ENCODE data around the gene TMEM86B.
"Not testable (repeated sequence)": the region's sequence is repeated elsewhere in the genome, so short reads cannot be mapped to it uniquely, and the experiment has no call there.

TMEM86B gene

GRCh38 chr19:55220525-55220924 is 8.0 kb downstream of the TMEM86B start:
- no peak for DNase-seq (ENCODE audit: low read depth)

- DNase-seq (ENCODE audit: low read depth): peak; percentile 57
These were observed 11.9 kb downstream of the TMEM86B start for GRCh38 chr19:55216461-55217198.

- DNase-seq (ENCODE audit: low read depth): no peak
These were observed 15.0 kb downstream of the TMEM86B start for GRCh38 chr19:55213547-55213946.

GRCh38 chr19:55212447-55212846 is 16.1 kb downstream of the TMEM86B start:
- peak; percentile 15 for DNase-seq (ENCODE audit: low read depth)

GRCh38 chr19:55209693-55210472 is 18.7 kb downstream of the TMEM86B start:
- no peak for DNase-seq (ENCODE audit: low read depth)

GRCh38 chr19:55208880-55209692 is 19.5 kb downstream of the TMEM86B start, which contains the start of gene PTPRH:
Gene PTPRH, minus strand, starts transcription at chr19:55209501. Its CDS starts 68 bp downstream, at chr19:55209433.
- DNase-seq (ENCODE audit: low read depth): no peak

DNA sequence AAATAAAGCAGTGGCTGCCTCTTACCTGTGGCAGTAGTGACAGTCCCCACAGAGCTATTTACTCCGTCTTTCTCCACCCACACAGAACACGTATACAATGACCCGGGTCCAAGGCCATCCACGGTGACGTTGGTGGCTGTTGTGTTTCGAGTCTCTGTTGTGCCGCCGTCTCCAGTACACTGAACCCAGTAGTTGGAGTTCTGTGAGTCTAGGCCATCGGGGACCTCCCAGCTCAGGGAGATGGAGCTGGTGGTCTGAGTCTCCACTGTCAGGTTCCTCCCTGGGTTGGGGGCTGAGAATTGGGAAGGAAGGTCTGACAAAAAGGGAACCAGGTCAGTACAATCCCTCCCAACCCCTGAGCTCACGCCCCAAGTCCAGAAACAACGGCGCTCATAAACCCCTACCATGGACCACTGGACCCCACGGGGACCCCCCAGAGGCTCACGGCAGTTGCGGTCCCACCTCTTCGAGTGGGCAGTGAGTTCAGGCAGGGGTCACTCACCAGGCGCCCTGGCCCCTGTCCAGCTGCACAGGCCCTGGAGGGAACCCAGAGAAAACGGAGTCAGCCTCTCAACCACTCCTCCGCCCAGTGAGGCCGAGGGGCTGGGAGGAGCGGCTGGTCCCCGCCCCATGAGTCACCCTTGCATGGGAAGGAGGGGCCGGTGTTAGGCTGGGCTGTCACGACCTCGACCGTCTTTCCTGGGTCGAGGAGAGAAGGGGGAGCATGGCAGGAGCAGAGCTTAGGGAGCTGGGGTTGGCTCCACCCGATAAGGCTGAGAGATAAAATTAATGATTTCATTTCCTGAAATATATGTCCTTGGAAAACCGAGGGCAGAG is 21.7 kb downstream of the TMEM86B start:
- DNase-seq (ENCODE audit: low read depth): peak; percentile 32

- not testable (repeated sequence) for DNase-seq (ENCODE audit: low read depth)
These were observed 26.4 kb downstream of the TMEM86B start for GRCh38 chr19:55202199-55202598.

GRCh38 chr19:55199620-55200204 is 28.9 kb downstream of the TMEM86B start:
- no peak for DNase-seq (ENCODE audit: low read depth)

GRCh38 chr19:55198651-55199050 is 29.9 kb downstream of the TMEM86B start:
- no peak for DNase-seq (ENCODE audit: low read depth)

DNA sequence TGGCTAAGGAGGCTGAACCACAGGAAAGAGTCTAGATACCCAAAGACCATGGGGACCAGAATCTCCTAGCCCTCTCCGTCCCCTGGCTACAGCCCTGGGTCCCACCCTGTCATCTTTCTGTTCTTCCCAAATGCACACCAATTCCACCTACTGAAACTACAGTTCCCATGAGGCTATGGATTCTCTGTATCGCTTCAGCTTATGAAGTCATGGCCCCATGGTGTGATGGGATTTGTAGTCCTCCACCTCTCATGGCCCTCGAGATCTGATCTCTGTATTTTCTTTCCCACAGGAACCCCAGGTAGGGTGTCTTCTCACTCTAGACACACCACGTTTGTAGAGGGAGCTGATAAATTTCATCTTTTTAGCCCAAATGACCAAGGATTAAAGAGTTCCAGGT is 31.0 kb downstream of the TMEM86B start:
- no peak for DNase-seq (ENCODE audit: low read depth)

DNA sequence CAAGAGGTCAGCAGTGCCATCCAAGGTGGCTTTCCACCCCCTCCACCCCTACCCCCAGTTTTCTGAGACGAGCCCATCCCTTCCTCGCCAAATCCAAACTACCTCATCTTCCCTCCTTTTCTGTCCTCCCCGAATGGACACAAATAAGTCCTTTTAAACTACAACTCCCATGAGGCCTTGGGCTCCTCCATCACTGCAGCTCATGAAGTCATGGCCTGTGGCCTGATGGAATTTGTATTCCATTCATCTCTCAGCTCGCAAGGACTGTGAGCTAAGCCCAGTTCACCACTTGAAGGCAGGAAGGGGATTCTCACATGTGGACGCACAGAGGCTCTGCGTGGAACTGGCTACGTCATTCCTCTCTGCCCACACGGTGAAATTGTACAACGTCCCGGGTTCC is 31.8 kb downstream of the TMEM86B start:
- DNase-seq (ENCODE audit: low read depth): no peak

- DNase-seq (ENCODE audit: low read depth): no peak
These were observed 35.1 kb downstream of the TMEM86B start for GRCh38 chr19:55193481-55193880.

- DNase-seq (ENCODE audit: low read depth): no peak
These were observed 39.1 kb downstream of the TMEM86B start for GRCh38 chr19:55189403-55189835.

- DNase-seq (ENCODE audit: low read depth): no peak
These were observed 39.9 kb downstream of the TMEM86B start for GRCh38 chr19:55188625-55189024.

GRCh38 chr19:55186080-55186479 is 42.5 kb downstream of the TMEM86B start:
- DNase-seq (ENCODE audit: low read depth): no peak

- no peak for DNase-seq (ENCODE audit: low read depth)
These were observed 46.8 kb downstream of the TMEM86B start for GRCh38 chr19:55181740-55182139.

DNA sequence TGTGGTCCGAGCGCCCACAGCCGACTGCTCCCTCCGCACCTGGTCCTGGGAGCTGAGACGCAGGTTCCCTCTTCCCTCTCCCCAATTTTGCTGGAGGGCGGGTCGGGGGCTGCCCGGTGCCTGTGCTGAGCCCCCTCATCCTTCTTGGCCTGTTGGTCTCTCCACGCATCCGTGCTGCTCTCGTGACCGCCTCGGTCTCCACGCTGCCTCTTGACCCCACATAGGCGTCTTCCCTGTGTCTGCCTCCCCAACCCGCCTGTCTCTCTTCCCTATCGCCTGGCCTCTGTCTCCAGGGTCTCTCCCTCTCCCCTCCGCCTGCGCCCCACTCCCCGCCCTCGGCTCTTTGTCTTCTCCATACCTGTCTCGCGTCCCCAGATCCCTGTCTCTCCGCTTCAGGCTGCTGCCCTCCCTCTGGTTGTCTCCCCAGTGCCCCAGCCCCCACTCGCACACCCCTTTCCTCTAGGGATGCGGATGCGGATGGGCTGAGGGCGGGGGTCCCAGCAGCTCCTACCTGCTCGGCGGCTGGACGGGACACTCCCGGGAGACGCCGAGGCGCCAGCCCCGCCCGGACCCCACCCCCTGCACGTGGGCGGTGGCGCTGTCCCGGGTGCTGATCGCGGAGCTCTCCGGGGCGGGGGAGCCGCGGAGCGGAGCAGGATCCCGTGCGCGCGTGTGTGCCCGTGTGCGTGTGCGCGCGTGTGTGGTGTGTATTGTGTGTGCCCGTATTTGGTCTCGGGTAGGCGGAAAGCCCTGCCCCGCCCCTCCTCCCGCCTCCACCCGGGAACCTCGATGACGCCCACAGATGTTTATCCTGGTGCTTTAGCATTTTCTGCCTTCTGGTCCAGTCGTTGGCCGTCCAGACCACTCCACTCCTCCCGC is 48.7 kb downstream of the TMEM86B start, which contains the start of gene SYT5:
Gene SYT5, minus strand, starts transcription at position 684 of the 879 bp plus-strand sequence. CDS start 1,248 bp downstream, outside the sequence.
- peak; percentile 55 for DNase-seq (ENCODE audit: low read depth)

DNA sequence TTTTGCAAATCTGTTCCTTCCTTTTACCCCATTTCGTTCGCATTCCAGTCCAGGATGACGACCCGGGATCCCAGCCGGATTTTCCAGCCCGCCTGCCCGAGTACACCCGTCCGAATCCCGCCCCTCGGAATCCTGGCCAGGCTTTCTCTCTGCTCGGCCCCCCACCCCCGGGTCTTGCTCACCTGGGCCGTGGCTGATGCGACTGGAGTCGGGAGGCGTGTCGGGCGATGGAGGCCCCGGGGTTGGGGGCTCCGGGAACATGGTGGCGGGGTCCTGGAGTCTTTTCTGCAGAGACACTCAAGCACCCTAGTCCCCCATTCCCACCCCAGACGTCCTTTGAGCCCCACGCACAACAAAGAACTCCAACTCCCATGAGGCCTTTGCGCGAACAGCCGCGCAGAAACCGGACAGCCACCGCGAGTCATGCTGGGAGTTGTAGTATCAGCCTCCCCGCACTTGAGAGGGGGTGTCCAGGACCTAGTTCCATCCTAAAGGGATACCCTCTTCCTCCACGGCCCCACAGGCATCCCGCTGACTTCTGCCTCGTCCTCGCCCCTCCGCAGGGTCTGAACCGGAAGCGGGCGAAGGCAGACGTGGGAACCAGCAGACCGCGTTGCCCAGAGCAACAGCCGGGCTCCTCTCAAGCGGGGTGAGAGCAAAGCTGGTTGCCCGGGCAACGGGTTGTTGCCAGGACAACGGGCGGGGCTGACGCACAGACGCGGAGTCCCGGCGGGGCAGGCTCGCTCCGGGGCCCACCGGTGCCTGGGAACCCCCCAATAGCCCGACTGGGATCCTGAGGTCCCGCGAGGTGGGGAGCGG is 49.6 kb downstream of the TMEM86B start:
- peak; percentile 85 for DNase-seq (ENCODE audit: low read depth)

Measured in activated T-cell treated with anti-CD3 and anti-CD28 coated beads for 24 hours (primary cell).